Stimulated activated CD4-positive, alpha-beta T cell treated with anti-CD3 and anti-CD28 coated beads, Interleukin-15, amount 100 ng/mL, for 1 hour (primary cell): ENCODE measurements around the gene STXBP5L.
"Not testable (repeated sequence)": the region's sequence is repeated elsewhere in the genome, so short reads cannot be mapped to it uniquely, and the experiment has no call there.

Experiments used
- DNase-seq, 2 donors: peaks; one replicate each; pipeline ENCODE4 v3.0.0-alpha.2; 2020; ENCODE audit warnings: low read depth in 1 of 2, low spot score in 1 of 2

STXBP5L gene

GRCh38 chr3:121230194-121230593 is 322.2 kb downstream of the STXBP5L start:
- DNase-seq: not testable (repeated sequence)

GRCh38 chr3:121231872-121232271 is 323.9 kb downstream of the STXBP5L start:
- DNase-seq: no peak

- DNase-seq: no peak
Measured at GRCh38 chr3:121232309-121233225, 324.6 kb downstream of the STXBP5L start.

- no peak for DNase-seq
Measured at GRCh38 chr3:121243208-121243607, 335.2 kb downstream of the STXBP5L start.

- DNase-seq: no peak
Measured at GRCh38 chr3:121252676-121253075, 344.7 kb downstream of the STXBP5L start.

GRCh38 chr3:121269389-121269788 is 361.4 kb downstream of the STXBP5L start:
- DNase-seq: no peak

GRCh38 chr3:121274411-121274810 is 366.4 kb downstream of the STXBP5L start:
- DNase-seq: no peak

GRCh38 chr3:121295452-121295851 is 387.4 kb downstream of the STXBP5L start:
- no peak for DNase-seq

GRCh38 chr3:121295979-121296378 is 388.0 kb downstream of the STXBP5L start:
- no peak for DNase-seq

GRCh38 chr3:121324320-121324719 is 416.3 kb downstream of the STXBP5L start:
- no peak for DNase-seq

- no peak for DNase-seq
Measured at GRCh38 chr3:121330118-121330517, 422.1 kb downstream of the STXBP5L start.

GRCh38 chr3:121330634-121331033 is 422.6 kb downstream of the STXBP5L start:
- DNase-seq: no peak

GRCh38 chr3:121355960-121356359 is 448.0 kb downstream of the STXBP5L start:
- not testable (repeated sequence) for DNase-seq

- no peak for DNase-seq
Measured at GRCh38 chr3:121362035-121362734, 454.2 kb downstream of the STXBP5L start.

GRCh38 chr3:121388308-121388707 is 480.3 kb downstream of the STXBP5L start:
- DNase-seq: not testable (repeated sequence)

GRCh38 chr3:121395967-121396366 is 488.0 kb downstream of the STXBP5L start:
- not testable (repeated sequence) for DNase-seq

GRCh38 chr3:121398051-121398450 is 490.0 kb downstream of the STXBP5L start:
- DNase-seq: not testable (repeated sequence)

- DNase-seq: no peak
Measured at GRCh38 chr3:121399820-121400219, 491.8 kb downstream of the STXBP5L start.

- DNase-seq: no peak
Measured at GRCh38 chr3:121405631-121406030, 497.6 kb downstream of the STXBP5L start.

GRCh38 chr3:121411523-121411922 is 503.5 kb downstream of the STXBP5L start:
- DNase-seq: no peak

- no peak for DNase-seq
Measured at GRCh38 chr3:121414924-121415323, 506.9 kb downstream of the STXBP5L start.

GRCh38 chr3:121418182-121418581 is 510.2 kb downstream of the STXBP5L start:
- DNase-seq: no peak
